BJ (cell line): ENCODE data around the gene KCNQ5. TPM values are rescaled to one million over a fixed set of nuclear protein-coding genes. Genes with fewer than 3 reads are reported as not detected.

Source experiments
- CTCF ChIA-PET: fragments of 350-600 bp; formaldehyde crosslinking; extraction: SDS; loops from one replicate; lab custom pipeline; 2021; ENCODE audit warnings: antibody characterized with exemption, inconsistent platforms; lab: Yijun Ruan, JAX
- POLR2A ChIA-PET: fragments of 300-600 bp; sonication (Branson Sonifier 250); formaldehyde crosslinking; extraction: SDS; loops from one replicate; lab custom pipeline; 2021; ENCODE audit warnings: antibody characterized with exemption; lab: Charles Lee
- DNase-seq: peaks from one replicate; pipeline ENCODE4 v3.0.0-alpha.2; 2011; ENCODE audit warnings: low read depth
- H3K27me3 ChIP-seq: 2 replicates; pipeline ENCODE4 v1.6.0; 2011; ENCODE audit warnings: low read length; ENCODE audit not compliant: control insufficient read depth, insufficient read depth
- H3K36me3 ChIP-seq: 2 replicates; pipeline ENCODE4 v1.5.1; 2011; ENCODE audit warnings: low read length; ENCODE audit not compliant: control insufficient read depth, insufficient read depth
- H3K4me3 ChIP-seq: 2 replicates; pipeline ENCODE4 v1.5.1; 2011; ENCODE audit warnings: low read depth, mild to moderate bottlenecking, control low read depth, low read length
- CTCF ChIP-seq: IDR thresholded peaks from 2 replicates; pipeline ENCODE4 v1.5.1; 2011; ENCODE audit warnings: low read depth, mild to moderate bottlenecking, control low read depth, inconsistent platforms, low read length, moderate library complexity; ENCODE audit not compliant: insufficient read depth
- polyA plus RNA-seq: library from polyadenylated mRNA; depleted of rRNA; stranded (reverse); fragments of >200 nt; gene quantifications from 2 replicates; pipeline ENCODE4 v1.2.3, GENCODE V29; 2011

KCNQ5 gene
- polyA plus RNA-seq, 1 experiment, result 1.4 TPM

- Histone ChIP-seq H3K4me3 (no peak overlapping the region), H3K27me3 (no peaks in the 10 kb centered on the region), H3K36me3 (no peaks in the 10 kb centered on the region)
- POLR2A ChIA-PET, result no interaction called here
- DNase-seq, result no peak
- CTCF ChIA-PET, result interaction anchor here (0.6 kb wide), 1 partner anchor 19 kb away, joined by 3 read pairs; no protein-coding TSS in a partner anchor
- TF ChIP-seq CTCF, result no peak
Measured at GRCh38 chr6:72657407-72658197, 35.7 kb downstream of the KCNQ5 start.

GRCh38 chr6:72659754-72660153 lies 37.9 kb downstream of the KCNQ5 start:
- TF ChIP-seq CTCF, result no peak
- no peaks in the 10 kb centered on the region for H3K27me3 ChIP-seq
- ChIA-PET CTCF (no interaction called here), POLR2A (no interaction called here)
- H3K4me3 ChIP-seq, result no peak overlapping the region
- H3K36me3 ChIP-seq, result no peaks in the 10 kb centered on the region
- DNase-seq, result no peak

- ChIA-PET CTCF (no interaction called here), POLR2A (no interaction called here)
- DNase-seq, result no peak
- TF ChIP-seq CTCF, result no peak
- Histone ChIP-seq H3K36me3 (no peaks in the 10 kb centered on the region), H3K27me3 (no peaks in the 10 kb centered on the region), H3K4me3 (no peak overlapping the region)
Measured at GRCh38 chr6:72661411-72661810, 39.5 kb downstream of the KCNQ5 start.

- Histone ChIP-seq H3K4me3 (no peak overlapping the region), H3K27me3 (no peaks in the 10 kb centered on the region), H3K36me3 (no peaks in the 10 kb centered on the region)
- no peak for DNase-seq
- no peak for TF ChIP-seq CTCF
- ChIA-PET POLR2A (no interaction called here), CTCF (no interaction called here)
Measured at GRCh38 chr6:72665599-72665998, 43.7 kb downstream of the KCNQ5 start.

GRCh38 chr6:72669324-72669723 lies 47.5 kb downstream of the KCNQ5 start:
- no peaks in the 10 kb centered on the region for H3K27me3 ChIP-seq
- DNase-seq, result no peak
- ChIA-PET POLR2A (no interaction called here), CTCF (no interaction called here)
- H3K36me3 ChIP-seq, result no peaks in the 10 kb centered on the region
- no peak overlapping the region for H3K4me3 ChIP-seq
- no peak for TF ChIP-seq CTCF
